ENCODE measurements around the gene ACOT4. TPM values are rescaled to one million over a fixed set of nuclear protein-coding genes. Genes with fewer than 3 reads are reported as not detected.

ACOT4 gene
- polyA plus RNA-seq, 3 donors, result 0.04 to 0.12 TPM; not detected in 1

GRCh38 chr14:73627151-73627558, 35.5 kb downstream of the ACOT4 start:
- peak overlapping the region in 2 of 7 donors; percentile 43 to 70 for H3K27ac Mint-ChIP-seq
- TF ChIP-seq, protein P1, sequence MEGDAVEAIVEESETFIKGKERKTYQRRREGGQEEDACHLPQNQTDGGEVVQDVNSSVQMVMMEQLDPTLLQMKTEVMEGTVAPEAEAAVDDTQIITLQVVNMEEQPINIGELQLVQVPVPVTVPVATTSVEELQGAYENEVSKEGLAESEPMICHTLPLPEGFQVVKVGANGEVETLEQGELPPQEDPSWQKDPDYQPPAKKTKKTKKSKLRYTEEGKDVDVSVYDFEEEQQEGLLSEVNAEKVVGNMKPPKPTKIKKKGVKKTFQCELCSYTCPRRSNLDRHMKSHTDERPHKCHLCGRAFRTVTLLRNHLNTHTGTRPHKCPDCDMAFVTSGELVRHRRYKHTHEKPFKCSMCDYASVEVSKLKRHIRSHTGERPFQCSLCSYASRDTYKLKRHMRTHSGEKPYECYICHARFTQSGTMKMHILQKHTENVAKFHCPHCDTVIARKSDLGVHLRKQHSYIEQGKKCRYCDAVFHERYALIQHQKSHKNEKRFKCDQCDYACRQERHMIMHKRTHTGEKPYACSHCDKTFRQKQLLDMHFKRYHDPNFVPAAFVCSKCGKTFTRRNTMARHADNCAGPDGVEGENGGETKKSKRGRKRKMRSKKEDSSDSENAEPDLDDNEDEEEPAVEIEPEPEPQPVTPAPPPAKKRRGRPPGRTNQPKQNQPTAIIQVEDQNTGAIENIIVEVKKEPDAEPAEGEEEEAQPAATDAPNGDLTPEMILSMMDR (IDR thresholded peaks at IDR 0.05), result no peak
- H3K79me2 ChIP-seq (ENCODE audit: insufficient read depth, low read length), result no peaks in the 10 kb centered on the region
- no peak overlapping the region for H3K4me2 ChIP-seq (replicated peaks; ENCODE audit: extremely low read depth, low read length, poor library complexity, severe bottlenecking)
- no CpG with 5 or more reads among the region's 2 CpGs for WGBS (ENCODE audit: insufficient coverage)
- peak; percentile 13 to 50 (median 23) for DNase-seq
- intact Hi-C loops (cut with micrococcal nuclease), result no loop called here
- H3K9me3 ChIP-seq (replicated peaks in 1 of 2; ENCODE audit: control insufficient read depth in 1 of 2, insufficient read depth in 1 of 2, low read length in 2 of 2), result no peaks in the 10 kb centered on the region
- no peaks in the 10 kb centered on the region for H4K20me1 ChIP-seq (ENCODE audit: insufficient read depth, low read length)
- H3K4me1 ChIP-seq (ENCODE audit: control insufficient read depth in 1 of 2, insufficient read depth in 2 of 2, low read length in 2 of 2), result no peaks in the 10 kb centered on the region
- H3K27me3 Mint-ChIP-seq (ENCODE audit: low read depth in 3 of 3), result peaks cover 0 to 1% (median 0%) of the 10 kb centered on the region in 3 donors
- no peaks in the 10 kb centered on the region for H3K36me3 Mint-ChIP-seq
- no peak overlapping the region for H3K4me3 ChIP-seq (replicated peaks in 1 of 3; ENCODE audit: low read depth in 2 of 3, low read length in 3 of 3)
- H3K27me3 ChIP-seq (ENCODE audit: control insufficient read depth in 2 of 2, insufficient read depth in 2 of 2, low read length in 2 of 2), result no peaks in the 10 kb centered on the region
- H3K9ac ChIP-seq (ENCODE audit: insufficient read depth, low read length, poor library complexity, severe bottlenecking), result no peak overlapping the region
- peaks cover 9% of the 10 kb centered on the region for H3K4me1 Mint-ChIP-seq
- H2AFZ ChIP-seq (ENCODE audit: insufficient read depth, low read depth, low read length, poor library complexity, severe bottlenecking), result no peak overlapping the region
- no peak overlapping the region for H3K4me3 Mint-ChIP-seq
- H3K36me3 ChIP-seq (replicated peaks in 1 of 2; ENCODE audit: control insufficient read depth in 1 of 2, insufficient read depth in 2 of 2, low read length in 2 of 2), result no peaks in the 10 kb centered on the region
- no peak overlapping the region for H3K27ac ChIP-seq (ENCODE audit: low read depth in 1 of 2, low read length in 2 of 2)
- peaks cover 0 to 12% (median 3%) of the 10 kb centered on the region in 7 donors for H3K9me3 Mint-ChIP-seq

DNA sequence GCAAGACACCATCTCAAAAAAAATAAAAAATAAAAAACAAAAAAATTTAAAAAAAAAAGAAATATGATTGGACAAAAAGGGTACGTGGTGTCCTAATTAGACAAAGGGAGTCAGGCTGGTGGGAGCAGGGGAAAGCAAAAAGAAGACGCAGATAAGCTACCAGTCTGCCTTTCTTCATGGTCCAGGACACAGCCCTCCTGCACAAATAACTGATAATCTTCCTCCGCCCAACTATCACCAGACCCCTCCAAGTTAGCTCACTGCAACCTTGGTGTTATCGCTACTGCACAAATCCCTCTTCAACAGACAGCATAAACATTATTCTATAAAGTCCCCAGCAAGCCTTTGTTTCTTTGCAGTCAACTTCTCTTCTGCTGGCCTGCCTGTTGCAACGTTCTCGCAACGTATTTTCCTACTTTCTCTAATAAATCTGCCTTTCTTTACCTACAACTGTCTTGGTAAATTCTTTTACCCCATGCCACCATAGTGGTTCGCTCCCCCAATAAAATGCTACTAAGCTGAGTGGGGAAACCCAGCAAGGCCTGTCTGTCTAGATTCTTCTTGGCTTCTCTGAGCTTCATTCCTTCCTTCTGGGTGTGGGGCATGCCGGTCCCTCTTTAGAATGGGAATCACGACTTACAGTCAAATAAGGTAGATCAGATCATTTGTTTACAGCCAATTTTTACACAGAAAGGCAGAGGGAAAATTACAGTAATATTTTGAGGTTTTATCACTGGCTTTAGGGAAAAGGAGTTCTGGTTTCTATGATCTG, 38.5 kb downstream of the ACOT4 start:
- Histone ChIP-seq H3K9ac (ENCODE audit: insufficient read depth, low read length, poor library complexity, severe bottlenecking) (no peak overlapping the region), H3K4me2 (replicated peaks; ENCODE audit: extremely low read depth, low read length, poor library complexity, severe bottlenecking) (no peak overlapping the region), H3K27ac (ENCODE audit: low read depth in 1 of 2, low read length in 2 of 2) (no peak overlapping the region), H3K79me2 (ENCODE audit: insufficient read depth, low read length) (no peaks in the 10 kb centered on the region), H3K27me3 (ENCODE audit: control insufficient read depth in 2 of 2, insufficient read depth in 2 of 2, low read length in 2 of 2) (peaks cover 0 to 17% of the 10 kb centered on the region in 2 donors), H3K9me3 (replicated peaks in 1 of 2; ENCODE audit: control insufficient read depth in 1 of 2, insufficient read depth in 1 of 2, low read length in 2 of 2) (no peaks in the 10 kb centered on the region), H3K4me3 (replicated peaks in 1 of 3; ENCODE audit: low read depth in 2 of 3, low read length in 3 of 3) (no peak overlapping the region), H3K36me3 (replicated peaks in 1 of 2; ENCODE audit: control insufficient read depth in 1 of 2, insufficient read depth in 2 of 2, low read length in 2 of 2) (no peaks in the 10 kb centered on the region), H2AFZ (ENCODE audit: insufficient read depth, low read depth, low read length, poor library complexity, severe bottlenecking) (no peak overlapping the region), H4K20me1 (ENCODE audit: insufficient read depth, low read length) (no peaks in the 10 kb centered on the region), H3K4me1 (ENCODE audit: control insufficient read depth in 1 of 2, insufficient read depth in 2 of 2, low read length in 2 of 2) (peaks cover 17% of the 10 kb centered on the region in 2 donors)
- 100% methylated on average over 2 of the region's 10 CpGs for WGBS (ENCODE audit: insufficient coverage)
- TF ChIP-seq, protein P1 (IDR thresholded peaks at IDR 0.05), result no peak
- H3K27ac Mint-ChIP-seq, result no peak overlapping the region
- intact Hi-C loops (cut with micrococcal nuclease), result loop anchor here in 1 of 2 donors (5.0 to 10.0 kb wide), 2 partner anchors 123 to 335 kb away; no protein-coding TSS in a partner anchor
- peaks cover 0 to 2% (median 0%) of the 10 kb centered on the region in 7 donors for H3K9me3 Mint-ChIP-seq
- H3K4me3 Mint-ChIP-seq, result no peak overlapping the region
- peaks cover 14% of the 10 kb centered on the region for H3K4me1 Mint-ChIP-seq
- no peak for DNase-seq
- H3K27me3 Mint-ChIP-seq (ENCODE audit: low read depth in 3 of 3), result peaks cover 8 to 22% (median 19%) of the 10 kb centered on the region in 3 donors
- H3K36me3 Mint-ChIP-seq, result no peaks in the 10 kb centered on the region

Measured in CD14-positive monocyte (primary cell).